ENCODE results near the gene CTTNBP2NL. TPM values are rescaled to one million over a fixed set of nuclear protein-coding genes. Genes with fewer than 3 reads are reported as not detected.

CTTNBP2NL gene
- total RNA-seq, 2 donors from 2014 or later, result 0.67 to 1.8 TPM

Other genes with a start within 250 kb of the CTTNBP2NL start
- under 1 TPM; 0.14 to 0.86 TPM for gene WNT2B, start 112.8 kb downstream of the CTTNBP2NL start, total RNA-seq
- gene ST7L, start 222.9 kb downstream of the CTTNBP2NL start, total RNA-seq, result 10 to 100 TPM; 11.9 to 19.2 TPM
- 100 to 1,000 TPM; 213 to 259 TPM for gene CAPZA1, start 223.6 kb downstream of the CTTNBP2NL start, total RNA-seq

Measured in natural killer cell treated with Interleukin-12 subunit alpha and Interleukin-12 subunit beta and Interleukin-15 and Interleukin-18, amount 100 ng/mL, for 72 hours (primary cell).